ENCODE data around the gene GIT1.

The GIT1 gene

GRCh38 chr17:29573871-29574731 is 15.3 kb downstream of the GIT1 start:
- CTCF ChIA-PET, result interaction anchor here (1.1 to 20.8 kb wide), 14 partner anchors 7 to 522 kb away, joined by 3 to 222 read pairs (median 8); partner anchors contain the start of genes ANKRD13B and SSH2
- no peak for DNase-seq (ENCODE audit: low read depth, low spot score)
- POLR2A ChIA-PET, result no interaction called here

GRCh38 chr17:29573558-29573869 is 15.9 kb downstream of the GIT1 start:
- no peak for DNase-seq (ENCODE audit: low read depth, low spot score)
- ChIA-PET POLR2A (interaction anchor here (1.0 kb wide), 1 partner anchor 15 kb away, joined by 3 read pairs; no protein-coding TSS in a partner anchor), CTCF (interaction anchor here (0.8 to 20.8 kb wide), 20 partner anchors 7 to 522 kb away, joined by 3 to 222 read pairs (median 5); partner anchors contain the start of genes ANKRD13B and SSH2)
- no peak overlapping the region for H3K4me3 ChIP-seq (ENCODE audit: low read depth, low read length)
- no peak for TF ChIP-seq CTCF (IDR thresholded peaks at IDR 0.05; ENCODE audit: insufficient read depth, low read length, missing control alignments)

More at GRCh38 chr17:29573871-29574731, 15.3 kb downstream of the GIT1 start:
- no peak overlapping the region for H3K4me3 ChIP-seq (ENCODE audit: low read depth, low read length)
- TF ChIP-seq CTCF (IDR thresholded peaks at IDR 0.05; ENCODE audit: insufficient read depth, low read length, missing control alignments), result no peak

- peak; percentile 70 for TF ChIP-seq CTCF (IDR thresholded peaks at IDR 0.05; ENCODE audit: insufficient read depth, low read length, missing control alignments)
- ChIA-PET POLR2A (interaction anchor here (1.0 to 1.4 kb wide), 2 partner anchors 16 to 279 kb away, joined by 3 to 4 read pairs; partner anchors contain the start of gene NUFIP2), CTCF (interaction anchor here (0.8 to 20.8 kb wide), 21 partner anchors 8 to 523 kb away, joined by 3 to 222 read pairs (median 4); partner anchors contain the start of genes ANKRD13B and SSH2)
- DNase-seq (ENCODE audit: low read depth, low spot score), result no peak
- peak overlapping the region; percentile 3; the same call in 1 of the 2 replicates for H3K4me3 ChIP-seq (ENCODE audit: low read depth, low read length)
Measured at GRCh38 chr17:29572691-29573557, 16.5 kb downstream of the GIT1 start.

GRCh38 chr17:29571883-29572681 is 17.4 kb downstream of the GIT1 start:
- no peak for DNase-seq (ENCODE audit: low read depth, low spot score)
- H3K4me3 ChIP-seq (ENCODE audit: low read depth, low read length), result no peak overlapping the region; the same call in 1 of the 2 replicates
- no peak for TF ChIP-seq CTCF (IDR thresholded peaks at IDR 0.05; ENCODE audit: insufficient read depth, low read length, missing control alignments)
- ChIA-PET POLR2A (interaction anchor here (1.4 kb wide), 1 partner anchor 278 kb away, joined by 4 read pairs; the partner anchor contains the start of gene NUFIP2), CTCF (interaction anchor here (1.0 to 20.8 kb wide), 16 partner anchors 9 to 359 kb away, joined by 3 to 222 read pairs (median 8); partner anchors contain the start of genes ANKRD13B and SSH2)

GRCh38 chr17:29571486-29571882 is 18.0 kb downstream of the GIT1 start:
- H3K4me3 ChIP-seq (ENCODE audit: low read depth, low read length), result no peak overlapping the region
- DNase-seq (ENCODE audit: low read depth, low spot score), result no peak
- TF ChIP-seq CTCF (IDR thresholded peaks at IDR 0.05; ENCODE audit: insufficient read depth, low read length, missing control alignments), result no peak
- CTCF ChIA-PET, result interaction anchor here (1.5 to 20.8 kb wide), 7 partner anchors 9 to 204 kb away, joined by 4 to 222 read pairs (median 23); no protein-coding TSS in a partner anchor
- POLR2A ChIA-PET, result interaction anchor here (1.4 kb wide), 1 partner anchor 278 kb away, joined by 4 read pairs; the partner anchor contains the start of gene NUFIP2
